ENCODE measurements around the gene HUWE1. TPM values are rescaled to one million over a fixed set of nuclear protein-coding genes. Genes with fewer than 3 reads are reported as not detected.

HUWE1 gene
- total and polyA plus RNA-seq, 9 of the 15 experiments (the other 6 are each of a cell fraction or from before 2014, with no cell fraction given), result 23.9 to 204 (median 65.1) TPM

DNA sequence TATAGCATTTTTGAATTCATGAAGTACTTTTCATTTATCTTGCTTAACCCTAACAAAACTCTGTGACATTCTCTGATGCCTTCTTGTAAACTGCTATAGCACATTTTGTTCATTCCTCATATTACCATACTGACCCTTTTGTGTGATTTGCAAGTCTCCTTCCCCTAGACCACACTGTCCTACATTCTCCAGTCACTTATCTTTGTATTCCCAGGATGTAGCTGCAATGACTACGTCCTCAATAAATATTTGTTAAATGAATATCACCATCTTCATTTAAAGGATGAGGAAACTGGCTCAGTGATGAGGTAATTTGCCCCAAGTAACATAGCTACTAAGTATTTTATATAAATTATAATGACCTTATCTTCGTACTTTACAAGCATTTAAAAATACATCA lies 11.9 kb downstream of the HUWE1 start:
- no peaks in the 10 kb centered on the region for H3K9me3 ChIP-seq (replicated peaks; ENCODE audit: control insufficient read depth, insufficient read depth, low read depth, low read length)
- DNase-seq (ENCODE audit: extremely low read depth in 1 of 4, low spot score in 3 of 4), result no peak
- in situ Hi-C loops (cut with MboI), result no loop called here
- no peak overlapping the region for H3K9ac ChIP-seq (ENCODE audit: insufficient read depth in 1 of 2, low read depth in 2 of 2, low read length in 2 of 2)
- no peak for FAIRE-seq
- H3K36me3 ChIP-seq (ENCODE audit: control insufficient read depth, insufficient read depth, low read length), result peaks cover 82% of the 10 kb centered on the region
- H3K4me1 ChIP-seq (replicated peaks in 1 of 2; ENCODE audit: control insufficient read depth in 2 of 2, insufficient read depth in 2 of 2, low read length in 2 of 2), result no peaks in the 10 kb centered on the region
- no peak overlapping the region for H2AFZ ChIP-seq (ENCODE audit: low read depth, low read length)
- peaks cover 3% of the 10 kb centered on the region for H3K9me1 ChIP-seq (ENCODE audit: control insufficient read depth, insufficient read depth, low read length)
- TF ChIP-seq POLR2AphosphoS5 (IDR thresholded peaks at IDR 0.05; ENCODE audit: control insufficient read depth, insufficient read depth, low read depth, low read length) (no peak), SREBF1 (IDR thresholded peaks at IDR 0.05; ENCODE audit: borderline replicate concordance, low read depth, low read length) (no peak), ARID1B (IDR thresholded peaks at IDR 0.05) (no peak), MCM2 (IDR thresholded peaks at IDR 0.05; ENCODE audit: low read depth) (no peak), ETV1 (tag; conservative IDR thresholded peaks at IDR 0.05; ENCODE audit: low read depth) (no peak), NFE2 (IDR thresholded peaks at IDR 0.05; ENCODE audit: low read depth) (no peak), SAP30 (IDR thresholded peaks at IDR 0.05; ENCODE audit: borderline replicate concordance, insufficient read depth, low read depth, low read length, poor library complexity, severe bottlenecking) (no peak), CEBPB (tag; IDR thresholded peaks at IDR 0.05) (no peak), VEZF1 (CRISPR knock-in tag; IDR thresholded peaks at IDR 0.05) (no peak), MAZ (CRISPR knock-in tag; conservative IDR thresholded peaks at IDR 0.05 in 1 of 2, IDR thresholded peaks at IDR 0.05 in 1 of 2) (no peak), ZNF75A (CRISPR knock-in tag; IDR thresholded peaks at IDR 0.05) (no peak), POLR2G (IDR thresholded peaks at IDR 0.05; ENCODE audit: low read depth, low read length) (no peak), TCF7 (IDR thresholded peaks at IDR 0.05; ENCODE audit: borderline replicate concordance) (no peak), PCBP2 (IDR thresholded peaks at IDR 0.05; ENCODE audit: low read depth, low read length, poor library complexity, severe bottlenecking) (no peak), ERF (CRISPR knock-in tag; IDR thresholded peaks at IDR 0.05) (no peak), MNT (conservative IDR thresholded peaks at IDR 0.05) (no peak), CGGBP1 (CRISPR knock-in tag; IDR thresholded peaks at IDR 0.05) (no peak), BRD4 (IDR thresholded peaks at IDR 0.05) (no peak)
- TF ChIP-seq, protein P1, sequence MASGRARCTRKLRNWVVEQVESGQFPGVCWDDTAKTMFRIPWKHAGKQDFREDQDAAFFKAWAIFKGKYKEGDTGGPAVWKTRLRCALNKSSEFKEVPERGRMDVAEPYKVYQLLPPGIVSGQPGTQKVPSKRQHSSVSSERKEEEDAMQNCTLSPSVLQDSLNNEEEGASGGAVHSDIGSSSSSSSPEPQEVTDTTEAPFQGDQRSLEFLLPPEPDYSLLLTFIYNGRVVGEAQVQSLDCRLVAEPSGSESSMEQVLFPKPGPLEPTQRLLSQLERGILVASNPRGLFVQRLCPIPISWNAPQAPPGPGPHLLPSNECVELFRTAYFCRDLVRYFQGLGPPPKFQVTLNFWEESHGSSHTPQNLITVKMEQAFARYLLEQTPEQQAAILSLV (tag; IDR thresholded peaks at IDR 0.05), result no peak
- no peaks in the 10 kb centered on the region for H3K27me3 ChIP-seq (ENCODE audit: control insufficient read depth in 2 of 2, insufficient read depth in 2 of 2, low read length in 2 of 2)
- peaks cover 89% of the 10 kb centered on the region for H3K79me2 ChIP-seq (ENCODE audit: control insufficient read depth, insufficient read depth, low read length)
- no peaks in the 10 kb centered on the region; the same call in none of the 2 replicates for H4K20me1 ChIP-seq (replicated peaks; ENCODE audit: control insufficient read depth, insufficient read depth, low read length)
- no peak overlapping the region for H3K27ac ChIP-seq (ENCODE audit: extremely low read depth, low read depth, low read length)
- ATAC-seq, result no peak
- H3K4me2 ChIP-seq (ENCODE audit: insufficient read depth, low read length), result no peak overlapping the region
- intact Hi-C loops (cut with micrococcal nuclease), result no loop called here
- ChIA-PET POLR2A (interaction anchor here (0.5 to 1.8 kb wide), 4 partner anchors 8 to 140 kb away, joined by 3 to 9 read pairs (median 4); no protein-coding TSS in a partner anchor), CTCF (ENCODE audit: low intra/inter-chr PET ratio) (no interaction called here)
- WGBS (ENCODE audit: insufficient coverage, low coverage, missing lambda C conversion rate), result 100% methylated on average over 2 of the region's 2 CpGs
- no peak overlapping the region for H3K4me3 ChIP-seq
- BruUV-seq (replicated peaks), result no TSS peak

All from K562 (cell line).